CD4-positive, alpha-beta T cell (primary cell): ENCODE results near the gene STOML3. TPM values are rescaled to one million over a fixed set of nuclear protein-coding genes. Genes with fewer than 3 reads are reported as not detected.

Source experiments
- ATAC-seq: fragments of 200-7000 bp; cut with Tn5 transposase; one replicate; pipeline ENCODE4 v1.10.0; 2022; ENCODE audit warnings: mild to moderate bottlenecking; ENCODE audit not compliant: poor library complexity
- CTCF ChIA-PET: fragments of 350-600 bp; sonication (Branson Sonifier 250); formaldehyde crosslinking; loops from one replicate; lab custom pipeline; 2021; ENCODE audit warnings: antibody characterized with exemption, inconsistent platforms; lab: Charles Lee
- POLR2A ChIA-PET: fragments of 350-600 bp; sonication (Branson Sonifier 250); formaldehyde crosslinking; loops from one replicate; lab custom pipeline; 2021; ENCODE audit warnings: antibody characterized with exemption, inconsistent platforms; lab: Charles Lee
- DNase-seq, 14 experiments: peaks; one replicate each; pipeline ENCODE4 v3.0.0-alpha.2; 2013 to 2020; ENCODE audit warnings: mixed read lengths in 2 of 14
- H3K27ac ChIP-seq, 2 donors: one replicate each; pipeline versions ENCODE4 v1.5.1 to v1.7.0; 2013; ENCODE audit warnings: low read length in 2 of 2, low read depth in 1 of 2, mild to moderate bottlenecking in 1 of 2
- H3K27me3 ChIP-seq, 2 experiments: 1 replicate in 1 of 2; 2 replicates in 1 of 2; pipeline versions ENCODE4 v1.6.1 to v1.7.0; 2013; ENCODE audit warnings: low read length in 2 of 2, control low read depth in 1 of 2, mild to moderate bottlenecking in 1 of 2, moderate library complexity in 1 of 2; ENCODE audit not compliant: insufficient read depth in 2 of 2, control insufficient read depth in 1 of 2
- H3K36me3 ChIP-seq: one replicate; pipeline ENCODE4 v1.6.1; 2013; ENCODE audit warnings: low read length, control low read depth; ENCODE audit not compliant: insufficient read depth
- H3K4me1 ChIP-seq: one replicate; pipeline ENCODE4 v1.6.1; 2013; ENCODE audit warnings: low read length, control low read depth; ENCODE audit not compliant: insufficient read depth
- H3K4me3 ChIP-seq: one replicate; pipeline ENCODE4 v1.5.1; 2013; ENCODE audit warnings: mild to moderate bottlenecking, low read length, moderate library complexity
- H3K9me3 ChIP-seq, 2 experiments: 1 replicate in 1 of 2; 2 replicates in 1 of 2; pipeline versions ENCODE4 v1.6.1 to v1.7.0; 2013; ENCODE audit warnings: low read length in 2 of 2, mild to moderate bottlenecking in 2 of 2, control low read depth in 1 of 2, moderate library complexity in 1 of 2; ENCODE audit not compliant: control insufficient read depth in 1 of 2, insufficient read depth in 1 of 2
- H3K27ac Mint-ChIP-seq: one replicate; pipeline ENCODE4 v1.8.0; 2020; ENCODE audit warnings: mixed read lengths
- H3K27me3 Mint-ChIP-seq: one replicate; pipeline ENCODE4 v1.8.0; 2021; ENCODE audit warnings: mixed read lengths
- H3K36me3 Mint-ChIP-seq: one replicate; pipeline ENCODE4 v1.8.0; 2021; ENCODE audit warnings: low read depth, mixed read lengths
- H3K4me1 Mint-ChIP-seq: one replicate; pipeline ENCODE4 v1.8.0; 2021; ENCODE audit warnings: low read depth, mixed read lengths
- H3K4me3 Mint-ChIP-seq: one replicate; pipeline ENCODE4 v1.8.0; 2020; ENCODE audit warnings: mild to moderate bottlenecking, mixed read lengths
- H3K9me3 Mint-ChIP-seq: one replicate; pipeline ENCODE4 v1.8.0; 2020; ENCODE audit warnings: mixed read lengths
- CTCF ChIP-seq: fragments of 200-600 bp; IDR thresholded peaks from one replicate; pipeline ENCODE4 v1.8.0; 2022; ENCODE audit warnings: antibody characterized with exemption, mild to moderate bottlenecking
- intact Hi-C, 2 experiments: fragments of 100-400 bp; cut with DNase I in 1 of 2; cut with micrococcal nuclease in 1 of 2; formaldehyde crosslinking; loops; one replicate each; pipeline versions ENCODE4 v1.15.1 to v1.9.0; 2023 to 2025; cut with DNase I, micrococcal nuclease
- total RNA-seq, 174 experiments: library from RNA in 2 of 174; stranded (reverse) in 2 of 174; gene quantifications; one replicate each; pipeline ENCODE4 v1.2.3 and lab custom pipeline; 2021 to 2026

The STOML3 gene
- total RNA-seq, 2 experiments from 2014 or later: not detected

GRCh38 chr13:38944219-38944618 lies 46.4 kb downstream of the STOML3 start:
- H3K27me3 Mint-ChIP-seq: peaks cover 4% of the 10 kb centered on the region
- peaks cover 0 to 3% of the 10 kb centered on the region in 2 experiments for H3K27me3 ChIP-seq
- H3K27ac Mint-ChIP-seq: no peak overlapping the region
- intact Hi-C loops: no loop called here
- ATAC-seq: no peak
- no peak for TF ChIP-seq CTCF
- DNase-seq: no peak
- H3K36me3 Mint-ChIP-seq: no peaks in the 10 kb centered on the region
- no peaks in the 10 kb centered on the region for H3K9me3 Mint-ChIP-seq
- no peak overlapping the region for H3K4me3 ChIP-seq
- peaks cover 0 to 5% of the 10 kb centered on the region in 2 experiments for H3K9me3 ChIP-seq
- ChIA-PET POLR2A (no interaction called here), CTCF (no interaction called here)
- H3K36me3 ChIP-seq: no peaks in the 10 kb centered on the region
- H3K4me1 Mint-ChIP-seq: no peaks in the 10 kb centered on the region
- no peak overlapping the region for H3K27ac ChIP-seq
- H3K4me3 Mint-ChIP-seq: no peak overlapping the region
- no peaks in the 10 kb centered on the region for H3K4me1 ChIP-seq

- no peak overlapping the region for H3K4me3 ChIP-seq
- no peaks in the 10 kb centered on the region for H3K4me1 ChIP-seq
- peaks cover 7% of the 10 kb centered on the region for H3K27me3 Mint-ChIP-seq
- DNase-seq: no peak
- intact Hi-C loops: no loop called here
- POLR2A ChIA-PET: no interaction called here
- H3K27ac Mint-ChIP-seq: no peak overlapping the region
- H3K4me3 Mint-ChIP-seq: no peak overlapping the region
- CTCF ChIA-PET: no interaction called here
- no peaks in the 10 kb centered on the region for H3K9me3 Mint-ChIP-seq
- no peaks in the 10 kb centered on the region for H3K36me3 Mint-ChIP-seq
- ATAC-seq: no peak
- H3K36me3 ChIP-seq: no peaks in the 10 kb centered on the region
- no peak overlapping the region for H3K27ac ChIP-seq
- no peaks in the 10 kb centered on the region for H3K9me3 ChIP-seq
- TF ChIP-seq CTCF: no peak
- peaks cover 0 to 3% of the 10 kb centered on the region in 2 experiments for H3K27me3 ChIP-seq
- H3K4me1 Mint-ChIP-seq: no peaks in the 10 kb centered on the region
Observed at GRCh38 chr13:38943231-38943630, 47.4 kb downstream of the STOML3 start.

- no peaks in the 10 kb centered on the region for H3K36me3 Mint-ChIP-seq
- no peaks in the 10 kb centered on the region for H3K4me1 ChIP-seq
- no peaks in the 10 kb centered on the region for H3K9me3 ChIP-seq
- no peak for TF ChIP-seq CTCF
- H3K4me1 Mint-ChIP-seq: no peaks in the 10 kb centered on the region
- no peak overlapping the region for H3K27ac ChIP-seq
- H3K4me3 Mint-ChIP-seq: no peak overlapping the region
- DNase-seq: no peak
- H3K9me3 Mint-ChIP-seq: no peaks in the 10 kb centered on the region
- no peak for ATAC-seq
- peaks cover 11% of the 10 kb centered on the region for H3K27me3 Mint-ChIP-seq
- intact Hi-C loops: no loop called here
- H3K4me3 ChIP-seq: no peak overlapping the region
- H3K27ac Mint-ChIP-seq: no peak overlapping the region
- CTCF ChIA-PET: no interaction called here
- H3K27me3 ChIP-seq: peaks cover 0 to 3% of the 10 kb centered on the region in 2 experiments
- POLR2A ChIA-PET: no interaction called here
- H3K36me3 ChIP-seq: no peaks in the 10 kb centered on the region
Observed at GRCh38 chr13:38941353-38941945, 49.2 kb downstream of the STOML3 start.
